WTC11 (cell line): ENCODE results near the gene STK11. TPM values are rescaled to one million over a fixed set of nuclear protein-coding genes. Genes with fewer than 3 reads are reported as not detected.

Experiments
- ATAC-seq: fragments of 200-7000 bp; cut with Tn5 transposase; 2 replicates; pipeline ENCODE4 v1.10.0; 2021; ENCODE audit warnings: mild to moderate bottlenecking, moderate library complexity
- CTCF ChIA-PET: fragments of 300-600 bp; sonication (Branson Sonifier 250); formaldehyde crosslinking; loops from one replicate; lab custom pipeline; 2021; ENCODE audit warnings: antibody characterized with exemption; lab: Charles Lee
- POLR2A ChIA-PET: fragments of 350-600 bp; sonication (Branson Sonifier 250); formaldehyde crosslinking; loops from one replicate; lab custom pipeline; 2021; ENCODE audit warnings: antibody characterized with exemption; lab: Charles Lee
- DNase-seq: peaks from one replicate; pipeline ENCODE4 v3.0.0; 2021; ENCODE audit warnings: low spot score
- H3K27ac Mint-ChIP-seq: 2 replicates; pipeline ENCODE4 v1.8.0; 2021; ENCODE audit warnings: mixed read lengths
- H3K27me3 Mint-ChIP-seq: 2 replicates; pipeline ENCODE4 v1.8.0; 2021; ENCODE audit warnings: low read depth, mild to moderate bottlenecking, moderate library complexity, mixed read lengths
- H3K36me3 Mint-ChIP-seq: 2 replicates; pipeline ENCODE4 v1.8.0; 2021; ENCODE audit warnings: mixed read lengths
- H3K4me1 Mint-ChIP-seq: 2 replicates; pipeline ENCODE4 v1.8.0; 2022; ENCODE audit warnings: mixed read lengths
- H3K4me3 Mint-ChIP-seq: 2 replicates; pipeline ENCODE4 v1.8.0; 2021; ENCODE audit warnings: mild to moderate bottlenecking, moderate library complexity, mixed read lengths
- H3K9me3 Mint-ChIP-seq: 2 replicates; pipeline ENCODE4 v1.8.0; 2021; ENCODE audit warnings: mixed read lengths
- ATF1 ChIP-seq: sonication (generic); formaldehyde crosslinking; IDR thresholded peaks from 2 replicates; pipeline ENCODE4 v1.8.1; 2023; ENCODE audit warnings: mild to moderate bottlenecking, moderate library complexity, missing genetic modification reagents
- CREM ChIP-seq: sonication (generic); formaldehyde crosslinking; IDR thresholded peaks from 2 replicates; pipeline ENCODE4 v1.8.1; 2022; ENCODE audit warnings: mild to moderate bottlenecking, missing genetic modification reagents, moderate library complexity
- ELF4 ChIP-seq: sonication (generic); formaldehyde crosslinking; IDR thresholded peaks from 2 replicates; pipeline ENCODE4 v1.8.1; 2022; ENCODE audit warnings: low read depth, mild to moderate bottlenecking, moderate library complexity, missing genetic modification reagents
- ESRRA ChIP-seq: sonication (generic); formaldehyde crosslinking; IDR thresholded peaks from 2 replicates; pipeline ENCODE4 v1.8.1; 2022; ENCODE audit warnings: mild to moderate bottlenecking, missing genetic modification reagents, borderline replicate concordance
- IRF2 ChIP-seq: sonication (generic); formaldehyde crosslinking; IDR thresholded peaks from 2 replicates; pipeline ENCODE4 v1.8.0; 2022; ENCODE audit warnings: low read depth, missing genetic modification reagents, borderline replicate concordance
- JAZF1 ChIP-seq: fragments of 250-450 bp; sonication (Bioruptor Pico); IDR thresholded peaks from 2 replicates; pipeline ENCODE4 v1.9.0; 2021; ENCODE audit warnings: moderate library complexity, mild to moderate bottlenecking, inconsistent platforms
- KAT7 ChIP-seq: sonication (generic); formaldehyde crosslinking; IDR thresholded peaks from 2 replicates; pipeline ENCODE4 v1.8.1; 2023; ENCODE audit warnings: missing genetic modification reagents, mild to moderate bottlenecking, borderline replicate concordance
- NFATC4 ChIP-seq: fragments of 250-450 bp; sonication (Bioruptor Pico); IDR thresholded peaks from 2 replicates; pipeline ENCODE4 v1.9.0; 2021; ENCODE audit warnings: mild to moderate bottlenecking
- RELA ChIP-seq: sonication (generic); formaldehyde crosslinking; IDR thresholded peaks from 2 replicates; pipeline ENCODE4 v1.8.1; 2022; ENCODE audit warnings: missing genetic modification reagents, mild to moderate bottlenecking, borderline replicate concordance
- SMAD4 ChIP-seq: sonication (generic); formaldehyde crosslinking; IDR thresholded peaks from 2 replicates; pipeline ENCODE4 v1.8.0; 2022; ENCODE audit warnings: mild to moderate bottlenecking, missing genetic modification reagents
- SP1 ChIP-seq: sonication (generic); formaldehyde crosslinking; conservative IDR thresholded peaks from 2 replicates; pipeline ENCODE4 v1.8.1; 2022; ENCODE audit warnings: missing genetic modification reagents
- TCF7 ChIP-seq: sonication (generic); formaldehyde crosslinking; IDR thresholded peaks from 2 replicates; pipeline ENCODE4 v1.8.0; 2022; ENCODE audit warnings: mild to moderate bottlenecking, low read depth, missing genetic modification reagents, moderate library complexity
- ZNF263 ChIP-seq: sonication (generic); formaldehyde crosslinking; IDR thresholded peaks from 2 replicates; pipeline ENCODE4 v1.8.1; 2022; ENCODE audit warnings: low read depth, mild to moderate bottlenecking, moderate library complexity, missing genetic modification reagents
- ZNF671 ChIP-seq: fragments of 250-450 bp; sonication (Bioruptor Pico); IDR thresholded peaks from 2 replicates; pipeline ENCODE4 v1.8.0; 2021; ENCODE audit warnings: mild to moderate bottlenecking
- total RNA-seq: library from RNA; stranded (reverse); gene quantifications from 3 replicates; pipeline ENCODE4 v1.2.3, GENCODE V29; 2021
- TF ChIP-seq, protein P1 (sequence below): sonication (generic); formaldehyde crosslinking; IDR thresholded peaks from 2 replicates; pipeline ENCODE4 v1.8.1; 2022; ENCODE audit warnings: low read depth, missing genetic modification reagents, borderline replicate concordance
- TF ChIP-seq, protein P2 (sequence below): sonication (generic); formaldehyde crosslinking; IDR thresholded peaks from 2 replicates; pipeline ENCODE4 v1.8.1; 2023; ENCODE audit warnings: mild to moderate bottlenecking, missing genetic modification reagents
- TF ChIP-seq, protein P3 (sequence below): sonication (generic); formaldehyde crosslinking; IDR thresholded peaks from 2 replicates; pipeline ENCODE4 v1.8.0; 2022; ENCODE audit warnings: mild to moderate bottlenecking, missing genetic modification reagents
- TF ChIP-seq, protein P4 (sequence below): fragments of 250-450 bp; sonication (Bioruptor Pico); IDR thresholded peaks from 2 replicates; pipeline ENCODE4 v1.9.0; 2021; ENCODE audit warnings: mild to moderate bottlenecking
- TF ChIP-seq, protein P5 (sequence below): sonication (generic); formaldehyde crosslinking; IDR thresholded peaks from 2 replicates; pipeline ENCODE4 v1.8.0; 2023; ENCODE audit warnings: mild to moderate bottlenecking, missing genetic modification reagents
- TF ChIP-seq, protein P6 (sequence below): fragments of 250-450 bp; sonication (Bioruptor Pico); IDR thresholded peaks from 2 replicates; pipeline ENCODE4 v1.9.0; 2021; ENCODE audit warnings: mild to moderate bottlenecking, borderline replicate concordance

Gene STK11
- total RNA-seq, 1 experiment from 2014 or later: 112 TPM

DNA sequence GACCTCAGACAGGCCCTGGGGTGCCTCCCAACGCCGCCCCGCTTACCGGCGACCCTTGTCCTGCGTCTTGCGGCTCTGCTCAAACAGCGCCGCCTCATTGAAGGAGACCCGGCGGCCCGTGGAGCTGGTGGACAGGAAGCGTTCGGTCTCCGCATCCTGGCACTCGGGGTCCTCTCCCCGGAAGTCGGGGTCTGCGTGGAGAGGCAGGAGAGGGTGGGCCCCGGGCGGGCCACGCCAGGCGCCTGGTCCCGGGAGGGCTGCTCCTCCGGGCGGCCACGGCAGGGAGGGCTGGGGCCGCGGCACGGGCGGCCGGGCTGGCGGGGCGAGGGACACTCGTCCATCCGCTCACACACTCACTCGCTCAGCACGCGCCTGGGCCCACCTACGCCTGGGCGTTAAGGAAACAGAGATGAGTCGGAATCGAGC, 29.4 kb downstream of the STK11 start:
- Mint-ChIP-seq H3K4me1 (peaks cover 12% of the 10 kb centered on the region), H3K9me3 (no peaks in the 10 kb centered on the region), H3K4me3 (no peak overlapping the region), H3K27me3 (no peaks in the 10 kb centered on the region), H3K36me3 (no peaks in the 10 kb centered on the region)
- DNase-seq: no peak
- TF ChIP-seq ELF4 (CRISPR knock-in tag): no peak
- TF ChIP-seq, protein P1, sequence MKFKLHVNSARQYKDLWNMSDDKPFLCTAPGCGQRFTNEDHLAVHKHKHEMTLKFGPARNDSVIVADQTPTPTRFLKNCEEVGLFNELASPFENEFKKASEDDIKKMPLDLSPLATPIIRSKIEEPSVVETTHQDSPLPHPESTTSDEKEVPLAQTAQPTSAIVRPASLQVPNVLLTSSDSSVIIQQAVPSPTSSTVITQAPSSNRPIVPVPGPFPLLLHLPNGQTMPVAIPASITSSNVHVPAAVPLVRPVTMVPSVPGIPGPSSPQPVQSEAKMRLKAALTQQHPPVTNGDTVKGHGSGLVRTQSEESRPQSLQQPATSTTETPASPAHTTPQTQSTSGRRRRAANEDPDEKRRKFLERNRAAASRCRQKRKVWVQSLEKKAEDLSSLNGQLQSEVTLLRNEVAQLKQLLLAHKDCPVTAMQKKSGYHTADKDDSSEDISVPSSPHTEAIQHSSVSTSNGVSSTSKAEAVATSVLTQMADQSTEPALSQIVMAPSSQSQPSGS (CRISPR knock-in tag): no peak
- TF ChIP-seq SP1: no peak
- no peak for TF ChIP-seq IRF2 (CRISPR knock-in tag)
- TF ChIP-seq, protein P2, sequence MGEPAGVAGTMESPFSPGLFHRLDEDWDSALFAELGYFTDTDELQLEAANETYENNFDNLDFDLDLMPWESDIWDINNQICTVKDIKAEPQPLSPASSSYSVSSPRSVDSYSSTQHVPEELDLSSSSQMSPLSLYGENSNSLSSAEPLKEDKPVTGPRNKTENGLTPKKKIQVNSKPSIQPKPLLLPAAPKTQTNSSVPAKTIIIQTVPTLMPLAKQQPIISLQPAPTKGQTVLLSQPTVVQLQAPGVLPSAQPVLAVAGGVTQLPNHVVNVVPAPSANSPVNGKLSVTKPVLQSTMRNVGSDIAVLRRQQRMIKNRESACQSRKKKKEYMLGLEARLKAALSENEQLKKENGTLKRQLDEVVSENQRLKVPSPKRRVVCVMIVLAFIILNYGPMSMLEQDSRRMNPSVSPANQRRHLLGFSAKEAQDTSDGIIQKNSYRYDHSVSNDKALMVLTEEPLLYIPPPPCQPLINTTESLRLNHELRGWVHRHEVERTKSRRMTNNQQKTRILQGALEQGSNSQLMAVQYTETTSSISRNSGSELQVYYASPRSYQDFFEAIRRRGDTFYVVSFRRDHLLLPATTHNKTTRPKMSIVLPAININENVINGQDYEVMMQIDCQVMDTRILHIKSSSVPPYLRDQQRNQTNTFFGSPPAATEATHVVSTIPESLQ (CRISPR knock-in tag): no peak
- TF ChIP-seq, protein P3, sequence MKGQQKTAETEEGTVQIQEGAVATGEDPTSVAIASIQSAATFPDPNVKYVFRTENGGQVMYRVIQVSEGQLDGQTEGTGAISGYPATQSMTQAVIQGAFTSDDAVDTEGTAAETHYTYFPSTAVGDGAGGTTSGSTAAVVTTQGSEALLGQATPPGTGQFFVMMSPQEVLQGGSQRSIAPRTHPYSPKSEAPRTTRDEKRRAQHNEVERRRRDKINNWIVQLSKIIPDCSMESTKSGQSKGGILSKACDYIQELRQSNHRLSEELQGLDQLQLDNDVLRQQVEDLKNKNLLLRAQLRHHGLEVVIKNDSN: no peak
- TF ChIP-seq, protein P4, sequence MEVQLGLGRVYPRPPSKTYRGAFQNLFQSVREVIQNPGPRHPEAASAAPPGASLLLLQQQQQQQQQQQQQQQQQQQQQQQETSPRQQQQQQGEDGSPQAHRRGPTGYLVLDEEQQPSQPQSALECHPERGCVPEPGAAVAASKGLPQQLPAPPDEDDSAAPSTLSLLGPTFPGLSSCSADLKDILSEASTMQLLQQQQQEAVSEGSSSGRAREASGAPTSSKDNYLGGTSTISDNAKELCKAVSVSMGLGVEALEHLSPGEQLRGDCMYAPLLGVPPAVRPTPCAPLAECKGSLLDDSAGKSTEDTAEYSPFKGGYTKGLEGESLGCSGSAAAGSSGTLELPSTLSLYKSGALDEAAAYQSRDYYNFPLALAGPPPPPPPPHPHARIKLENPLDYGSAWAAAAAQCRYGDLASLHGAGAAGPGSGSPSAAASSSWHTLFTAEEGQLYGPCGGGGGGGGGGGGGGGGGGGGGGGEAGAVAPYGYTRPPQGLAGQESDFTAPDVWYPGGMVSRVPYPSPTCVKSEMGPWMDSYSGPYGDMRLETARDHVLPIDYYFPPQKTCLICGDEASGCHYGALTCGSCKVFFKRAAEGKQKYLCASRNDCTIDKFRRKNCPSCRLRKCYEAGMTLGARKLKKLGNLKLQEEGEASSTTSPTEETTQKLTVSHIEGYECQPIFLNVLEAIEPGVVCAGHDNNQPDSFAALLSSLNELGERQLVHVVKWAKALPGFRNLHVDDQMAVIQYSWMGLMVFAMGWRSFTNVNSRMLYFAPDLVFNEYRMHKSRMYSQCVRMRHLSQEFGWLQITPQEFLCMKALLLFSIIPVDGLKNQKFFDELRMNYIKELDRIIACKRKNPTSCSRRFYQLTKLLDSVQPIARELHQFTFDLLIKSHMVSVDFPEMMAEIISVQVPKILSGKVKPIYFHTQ (CRISPR knock-in tag): no peak
- no peak for TF ChIP-seq ESRRA (CRISPR knock-in tag)
- no peak for TF ChIP-seq ZNF263 (CRISPR knock-in tag)
- no peak for TF ChIP-seq TCF7 (CRISPR knock-in tag)
- no peak for TF ChIP-seq CREM (CRISPR knock-in tag)
- no peak for TF ChIP-seq ZNF671 (CRISPR knock-in tag)
- TF ChIP-seq, protein P5, sequence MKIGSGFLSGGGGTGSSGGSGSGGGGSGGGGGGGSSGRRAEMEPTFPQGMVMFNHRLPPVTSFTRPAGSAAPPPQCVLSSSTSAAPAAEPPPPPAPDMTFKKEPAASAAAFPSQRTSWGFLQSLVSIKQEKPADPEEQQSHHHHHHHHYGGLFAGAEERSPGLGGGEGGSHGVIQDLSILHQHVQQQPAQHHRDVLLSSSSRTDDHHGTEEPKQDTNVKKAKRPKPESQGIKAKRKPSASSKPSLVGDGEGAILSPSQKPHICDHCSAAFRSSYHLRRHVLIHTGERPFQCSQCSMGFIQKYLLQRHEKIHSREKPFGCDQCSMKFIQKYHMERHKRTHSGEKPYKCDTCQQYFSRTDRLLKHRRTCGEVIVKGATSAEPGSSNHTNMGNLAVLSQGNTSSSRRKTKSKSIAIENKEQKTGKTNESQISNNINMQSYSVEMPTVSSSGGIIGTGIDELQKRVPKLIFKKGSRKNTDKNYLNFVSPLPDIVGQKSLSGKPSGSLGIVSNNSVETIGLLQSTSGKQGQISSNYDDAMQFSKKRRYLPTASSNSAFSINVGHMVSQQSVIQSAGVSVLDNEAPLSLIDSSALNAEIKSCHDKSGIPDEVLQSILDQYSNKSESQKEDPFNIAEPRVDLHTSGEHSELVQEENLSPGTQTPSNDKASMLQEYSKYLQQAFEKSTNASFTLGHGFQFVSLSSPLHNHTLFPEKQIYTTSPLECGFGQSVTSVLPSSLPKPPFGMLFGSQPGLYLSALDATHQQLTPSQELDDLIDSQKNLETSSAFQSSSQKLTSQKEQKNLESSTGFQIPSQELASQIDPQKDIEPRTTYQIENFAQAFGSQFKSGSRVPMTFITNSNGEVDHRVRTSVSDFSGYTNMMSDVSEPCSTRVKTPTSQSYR (CRISPR knock-in tag): no peak
- no peak for TF ChIP-seq ATF1 (CRISPR knock-in tag)
- TF ChIP-seq SMAD4 (CRISPR knock-in tag): no peak
- no peak for TF ChIP-seq NFATC4 (CRISPR knock-in tag)
- TF ChIP-seq RELA (CRISPR knock-in tag): no peak
- no peak for TF ChIP-seq JAZF1
- TF ChIP-seq, protein P6, sequence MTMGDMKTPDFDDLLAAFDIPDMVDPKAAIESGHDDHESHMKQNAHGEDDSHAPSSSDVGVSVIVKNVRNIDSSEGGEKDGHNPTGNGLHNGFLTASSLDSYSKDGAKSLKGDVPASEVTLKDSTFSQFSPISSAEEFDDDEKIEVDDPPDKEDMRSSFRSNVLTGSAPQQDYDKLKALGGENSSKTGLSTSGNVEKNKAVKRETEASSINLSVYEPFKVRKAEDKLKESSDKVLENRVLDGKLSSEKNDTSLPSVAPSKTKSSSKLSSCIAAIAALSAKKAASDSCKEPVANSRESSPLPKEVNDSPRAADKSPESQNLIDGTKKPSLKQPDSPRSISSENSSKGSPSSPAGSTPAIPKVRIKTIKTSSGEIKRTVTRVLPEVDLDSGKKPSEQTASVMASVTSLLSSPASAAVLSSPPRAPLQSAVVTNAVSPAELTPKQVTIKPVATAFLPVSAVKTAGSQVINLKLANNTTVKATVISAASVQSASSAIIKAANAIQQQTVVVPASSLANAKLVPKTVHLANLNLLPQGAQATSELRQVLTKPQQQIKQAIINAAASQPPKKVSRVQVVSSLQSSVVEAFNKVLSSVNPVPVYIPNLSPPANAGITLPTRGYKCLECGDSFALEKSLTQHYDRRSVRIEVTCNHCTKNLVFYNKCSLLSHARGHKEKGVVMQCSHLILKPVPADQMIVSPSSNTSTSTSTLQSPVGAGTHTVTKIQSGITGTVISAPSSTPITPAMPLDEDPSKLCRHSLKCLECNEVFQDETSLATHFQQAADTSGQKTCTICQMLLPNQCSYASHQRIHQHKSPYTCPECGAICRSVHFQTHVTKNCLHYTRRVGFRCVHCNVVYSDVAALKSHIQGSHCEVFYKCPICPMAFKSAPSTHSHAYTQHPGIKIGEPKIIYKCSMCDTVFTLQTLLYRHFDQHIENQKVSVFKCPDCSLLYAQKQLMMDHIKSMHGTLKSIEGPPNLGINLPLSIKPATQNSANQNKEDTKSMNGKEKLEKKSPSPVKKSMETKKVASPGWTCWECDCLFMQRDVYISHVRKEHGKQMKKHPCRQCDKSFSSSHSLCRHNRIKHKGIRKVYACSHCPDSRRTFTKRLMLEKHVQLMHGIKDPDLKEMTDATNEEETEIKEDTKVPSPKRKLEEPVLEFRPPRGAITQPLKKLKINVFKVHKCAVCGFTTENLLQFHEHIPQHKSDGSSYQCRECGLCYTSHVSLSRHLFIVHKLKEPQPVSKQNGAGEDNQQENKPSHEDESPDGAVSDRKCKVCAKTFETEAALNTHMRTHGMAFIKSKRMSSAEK (CRISPR knock-in tag): no peak
- no peak for TF ChIP-seq KAT7 (CRISPR knock-in tag)
- TF ChIP-seq, all 79 proteins: peak for 0
- no peak for ATAC-seq
- H3K27ac Mint-ChIP-seq: no peak overlapping the region
- POLR2A ChIA-PET: interaction anchor here (0.6 kb wide), 1 partner anchor 17 kb away, joined by 3 read pairs; no protein-coding TSS in a partner anchor
- CTCF ChIA-PET: interaction anchor here (1.0 to 1.4 kb wide), 3 partner anchors 15 to 121 kb away, joined by 3 to 4 read pairs (median 3); no protein-coding TSS in a partner anchor
